Lower lobe of right lung (tissue), 2 donors: ENCODE results near the gene RPLP1. TPM values are rescaled to one million over a fixed set of nuclear protein-coding genes. Genes with fewer than 3 reads are reported as not detected.

Source experiments
- ATAC-seq, 2 donors: fragments of 200-7000 bp; cut with Tn5 transposase; one replicate each; pipeline ENCODE4 v1.9.1; 2020 to 2022; ENCODE audit warnings: mild to moderate bottlenecking in 2 of 2, moderate library complexity in 2 of 2
- DNase-seq: peaks from one replicate; pipeline ENCODE4 v3.0.0-alpha.2; 2020
- H3K27ac ChIP-seq: fragments of 200-600 bp; one replicate; pipeline ENCODE4 v1.8.0; 2022
- H3K27me3 ChIP-seq: fragments of 200-600 bp; one replicate; pipeline ENCODE4 v1.8.0; 2022; ENCODE audit warnings: low read depth
- H3K36me3 ChIP-seq: fragments of 200-600 bp; one replicate; pipeline ENCODE4 v1.8.0; 2022; ENCODE audit warnings: mild to moderate bottlenecking
- H3K4me1 ChIP-seq: fragments of 200-600 bp; one replicate; pipeline ENCODE4 v1.8.0; 2022
- H3K4me3 ChIP-seq: fragments of 200-600 bp; one replicate; pipeline ENCODE4 v1.8.0; 2022; ENCODE audit warnings: mild to moderate bottlenecking
- H3K9me3 ChIP-seq: fragments of 200-600 bp; one replicate; pipeline ENCODE4 v1.8.0; 2022
- intact Hi-C: fragments of 100-400 bp; cut with DNase I; formaldehyde crosslinking; loops from one replicate; pipeline ENCODE4 v1.11.0; 2022
- total RNA-seq: library from RNA; stranded (reverse); fragmentation: NEBNext Ultra II Directional; extraction: Animal tissue kit (Norgen Biotek cat#: 25700); gene quantifications from one replicate; pipeline ENCODE4 v1.2.1, GENCODE V29; 2021
- TF ChIP-seq, protein P1 (sequence below): fragments of 200-600 bp; IDR thresholded peaks from one replicate; pipeline ENCODE4 v1.8.0; 2022; ENCODE audit warnings: antibody characterized with exemption, mild to moderate bottlenecking
- donor health status: DM: no; HTN: yes; CAD: no; lungs with severe emphysema.

The RPLP1 gene
- total RNA-seq, 1 donor from 2014 or later: 1,283 TPM

DNA sequence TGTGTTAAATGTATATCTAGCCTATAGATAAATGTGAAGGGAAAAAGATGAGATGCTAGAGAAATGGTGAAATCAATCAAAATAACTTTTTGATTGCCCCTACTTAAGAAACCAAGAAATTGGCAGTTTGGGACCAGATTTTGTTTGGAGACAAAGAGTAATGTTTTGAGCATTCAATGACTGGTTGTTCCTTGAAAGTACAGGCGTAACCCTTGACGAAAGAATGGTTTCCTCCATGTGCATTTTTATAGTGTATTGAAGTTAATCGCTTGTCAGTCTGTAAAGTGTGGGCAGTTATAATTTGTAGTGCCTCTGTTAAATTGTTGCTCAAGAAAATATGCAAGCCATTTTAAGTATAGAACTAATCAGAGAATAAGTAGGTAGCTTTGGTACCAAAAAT, 37.2 kb upstream of the RPLP1 start:
- H3K27me3 ChIP-seq: no peaks in the 10 kb centered on the region
- no peak for ATAC-seq
- no peak overlapping the region for H3K27ac ChIP-seq
- H3K4me3 ChIP-seq: peak overlapping the region; percentile 86
- intact Hi-C loops: no loop called here
- H3K9me3 ChIP-seq: no peaks in the 10 kb centered on the region
- H3K4me1 ChIP-seq: peaks cover 9% of the 10 kb centered on the region
- H3K36me3 ChIP-seq: no peaks in the 10 kb centered on the region
- TF ChIP-seq, protein P1, sequence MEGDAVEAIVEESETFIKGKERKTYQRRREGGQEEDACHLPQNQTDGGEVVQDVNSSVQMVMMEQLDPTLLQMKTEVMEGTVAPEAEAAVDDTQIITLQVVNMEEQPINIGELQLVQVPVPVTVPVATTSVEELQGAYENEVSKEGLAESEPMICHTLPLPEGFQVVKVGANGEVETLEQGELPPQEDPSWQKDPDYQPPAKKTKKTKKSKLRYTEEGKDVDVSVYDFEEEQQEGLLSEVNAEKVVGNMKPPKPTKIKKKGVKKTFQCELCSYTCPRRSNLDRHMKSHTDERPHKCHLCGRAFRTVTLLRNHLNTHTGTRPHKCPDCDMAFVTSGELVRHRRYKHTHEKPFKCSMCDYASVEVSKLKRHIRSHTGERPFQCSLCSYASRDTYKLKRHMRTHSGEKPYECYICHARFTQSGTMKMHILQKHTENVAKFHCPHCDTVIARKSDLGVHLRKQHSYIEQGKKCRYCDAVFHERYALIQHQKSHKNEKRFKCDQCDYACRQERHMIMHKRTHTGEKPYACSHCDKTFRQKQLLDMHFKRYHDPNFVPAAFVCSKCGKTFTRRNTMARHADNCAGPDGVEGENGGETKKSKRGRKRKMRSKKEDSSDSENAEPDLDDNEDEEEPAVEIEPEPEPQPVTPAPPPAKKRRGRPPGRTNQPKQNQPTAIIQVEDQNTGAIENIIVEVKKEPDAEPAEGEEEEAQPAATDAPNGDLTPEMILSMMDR: no peak
- DNase-seq: no peak

DNA sequence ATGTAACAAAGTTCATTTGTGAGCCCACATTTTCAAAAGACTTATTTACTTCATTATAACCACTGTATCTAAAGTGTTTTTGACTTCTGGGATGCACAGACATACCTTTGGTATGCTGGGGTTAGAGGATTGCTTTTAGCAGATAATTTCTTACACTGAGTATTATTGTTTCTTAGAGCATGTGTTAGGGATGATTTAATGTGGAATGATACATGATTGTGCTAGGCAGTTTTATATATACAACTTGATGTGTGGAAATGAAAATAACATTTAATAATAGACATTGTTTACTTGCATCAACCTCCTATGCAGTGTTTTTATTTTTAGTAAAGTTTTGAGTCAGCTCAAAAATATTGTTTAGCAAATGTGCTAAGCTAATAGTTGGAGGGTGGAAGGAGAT, 35.0 kb upstream of the RPLP1 start:
- H3K9me3 ChIP-seq: no peaks in the 10 kb centered on the region
- DNase-seq (no peak), ATAC-seq (no peak)
- no peak overlapping the region for H3K27ac ChIP-seq
- peaks cover 9% of the 10 kb centered on the region for H3K4me1 ChIP-seq
- no peaks in the 10 kb centered on the region for H3K36me3 ChIP-seq
- H3K27me3 ChIP-seq: no peaks in the 10 kb centered on the region
- TF ChIP-seq, protein P1: no peak
- intact Hi-C loops: no loop called here
- no peak overlapping the region for H3K4me3 ChIP-seq

DNA sequence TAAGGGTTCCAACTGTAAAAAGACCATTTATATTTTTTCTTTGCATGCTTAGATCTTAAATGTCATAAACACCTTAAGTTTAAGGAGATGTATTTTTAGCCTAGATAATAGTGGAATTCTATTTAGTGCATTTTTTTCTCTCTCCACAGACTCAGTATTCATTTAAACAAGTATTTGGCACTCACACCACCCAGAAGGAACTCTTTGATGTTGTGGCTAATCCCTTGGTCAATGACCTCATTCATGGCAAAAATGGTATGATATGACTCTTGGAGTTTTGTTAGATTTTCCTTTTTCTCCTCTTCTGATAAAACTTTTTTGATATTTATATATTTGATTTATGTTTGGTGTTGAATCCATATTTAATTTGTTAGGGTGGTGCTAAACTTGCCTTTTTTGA, 31.1 kb upstream of the RPLP1 start:
- intact Hi-C loops: no loop called here
- no peaks in the 10 kb centered on the region for H3K27me3 ChIP-seq

DNA sequence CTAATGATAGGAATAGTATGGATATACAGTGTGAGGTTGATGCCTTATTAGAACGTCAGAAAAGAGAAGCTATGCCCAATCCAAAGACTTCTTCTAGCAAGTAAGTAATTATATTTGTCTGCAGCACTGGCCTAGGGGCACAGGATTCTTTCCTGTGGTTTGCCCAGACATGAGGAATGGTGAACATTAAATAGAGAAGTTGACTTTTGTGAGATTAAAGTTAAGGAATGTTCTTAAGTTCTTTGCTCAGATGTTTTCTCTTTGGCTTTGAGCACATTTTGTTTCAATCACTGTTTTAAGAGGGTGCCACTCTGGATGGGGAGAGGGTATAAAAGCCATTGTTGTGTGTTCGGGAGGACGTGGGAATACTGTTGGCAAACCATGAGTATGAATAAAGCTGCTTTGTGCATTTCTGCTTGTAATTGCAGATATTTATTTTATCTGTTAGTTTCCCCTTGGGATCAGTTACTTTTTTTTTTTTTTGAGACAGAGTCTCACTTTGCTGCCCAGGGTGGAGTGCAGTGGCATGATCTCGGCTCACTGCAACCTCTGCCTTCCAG, 30.2 kb upstream of the RPLP1 start:
- no peak overlapping the region for H3K27ac ChIP-seq
- H3K27me3 ChIP-seq: no peaks in the 10 kb centered on the region
- no peak for ATAC-seq
- intact Hi-C loops: no loop called here
- H3K36me3 ChIP-seq: no peaks in the 10 kb centered on the region
- H3K4me1 ChIP-seq: no peaks in the 10 kb centered on the region
- TF ChIP-seq, protein P1: no peak
- no peak overlapping the region for H3K4me3 ChIP-seq
- DNase-seq: no peak
- no peaks in the 10 kb centered on the region for H3K9me3 ChIP-seq

More for the DNA sequence above, 31.1 kb upstream of the RPLP1 start:
- no peaks in the 10 kb centered on the region for H3K4me1 ChIP-seq
- ATAC-seq: no peak
- no peak overlapping the region for H3K27ac ChIP-seq
- no peaks in the 10 kb centered on the region for H3K9me3 ChIP-seq
- no peak overlapping the region for H3K4me3 ChIP-seq
- TF ChIP-seq, protein P1: no peak
- DNase-seq: no peak
- no peaks in the 10 kb centered on the region for H3K36me3 ChIP-seq

DNA sequence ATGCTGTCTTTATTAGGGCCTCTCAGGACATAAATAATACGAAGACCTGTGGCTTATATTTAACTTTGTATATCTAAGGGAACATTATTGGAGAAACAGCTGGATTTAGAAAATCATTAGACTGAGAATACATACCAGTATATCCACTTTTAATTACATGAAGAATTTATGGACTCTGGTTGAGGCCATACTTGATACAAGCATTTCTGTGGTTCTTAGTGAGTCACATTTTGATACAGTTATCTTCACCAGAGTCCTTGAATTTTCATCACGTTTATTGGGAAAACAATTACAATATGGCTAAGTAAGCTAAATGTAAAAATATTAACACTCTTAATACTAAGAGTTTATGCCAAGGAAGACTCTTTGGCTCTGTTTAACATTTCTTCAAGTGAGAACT, 28.6 kb upstream of the RPLP1 start:
- intact Hi-C loops: no loop called here
- Histone ChIP-seq H3K27ac (no peak overlapping the region), H3K27me3 (no peaks in the 10 kb centered on the region), H3K36me3 (no peaks in the 10 kb centered on the region), H3K9me3 (no peaks in the 10 kb centered on the region), H3K4me1 (no peaks in the 10 kb centered on the region), H3K4me3 (no peak overlapping the region)
- TF ChIP-seq, protein P1: no peak
- no peak for DNase-seq
- no peak for ATAC-seq
